Measurements from ENCODE around the gene ATF6. TPM values are rescaled to one million over a fixed set of nuclear protein-coding genes. Genes with fewer than 3 reads are reported as not detected.

ATF6 gene
- total and polyA plus RNA-seq, 2 of the 8 experiments (the other 6 are each of a cell fraction or from before 2014, with no cell fraction given) = 4.6 to 10.0 TPM

GRCh38 chr1:161723459-161724141 is 42.5 kb upstream of the ATF6 start (continued):
- TF ChIP-seq ATF2 (IDR thresholded peaks at IDR 0.05; ENCODE audit: low read length) = no peak
- TF ChIP-seq KDM5A (IDR thresholded peaks at IDR 0.05; ENCODE audit: low read length) = no peak
- no peak for TF ChIP-seq NANOG (IDR thresholded peaks at IDR 0.05; ENCODE audit: insufficient read depth, low read depth, low read length, poor library complexity, severe bottlenecking)
- no peak for TF ChIP-seq SRF (IDR thresholded peaks at IDR 0.05; ENCODE audit: low read depth, low read length)
- TF ChIP-seq ATF3 (IDR thresholded peaks at IDR 0.05; ENCODE audit: insufficient read depth, low read depth, low read length) = no peak
- TF ChIP-seq NRF1 (IDR thresholded peaks at IDR 0.05; ENCODE audit: low read depth, low read length) = no peak
- TF ChIP-seq RNF2 (IDR thresholded peaks at IDR 0.05; ENCODE audit: borderline replicate concordance, low read depth, low read length, missing control alignments, poor library complexity, severe bottlenecking) = no peak
- no peak for TF ChIP-seq EP300 (IDR thresholded peaks at IDR 0.05; ENCODE audit: borderline replicate concordance in 1 of 2, low read depth in 2 of 2, low read length in 2 of 2)
- no peak for TF ChIP-seq BCL11A (IDR thresholded peaks at IDR 0.05; ENCODE audit: low read depth in 2 of 2, low read length in 2 of 2)

Measured in H1 (cell line).